Esophagus muscularis mucosa (tissue), 3 donors: ENCODE measurements around the gene JMJD7.

Source experiments
- POLR2A ChIP-seq: fragments of 450-650 bp; IDR thresholded peaks from one replicate; pipeline ENCODE4 v1.6.1; 2017; ENCODE audit warnings: antibody characterized with exemption, moderate library complexity, mild to moderate bottlenecking, low read depth
- TF ChIP-seq, protein P1 (sequence below), 3 experiments: fragments of 200-600 bp in 2 of 3; fragments of 450-650 bp in 1 of 3; sonication (generic) in 2 of 3; IDR thresholded peaks; one replicate each; pipeline ENCODE4 v1.5.1; 2017 to 2019; ENCODE audit warnings: antibody characterized with exemption in 3 of 3, mild to moderate bottlenecking in 2 of 3, moderate library complexity in 1 of 3

GRCh38 chr15:41821831-41822230 is 6.1 kb upstream of the JMJD7 start:
- no peak for TF ChIP-seq POLR2A
- TF ChIP-seq, protein P1, sequence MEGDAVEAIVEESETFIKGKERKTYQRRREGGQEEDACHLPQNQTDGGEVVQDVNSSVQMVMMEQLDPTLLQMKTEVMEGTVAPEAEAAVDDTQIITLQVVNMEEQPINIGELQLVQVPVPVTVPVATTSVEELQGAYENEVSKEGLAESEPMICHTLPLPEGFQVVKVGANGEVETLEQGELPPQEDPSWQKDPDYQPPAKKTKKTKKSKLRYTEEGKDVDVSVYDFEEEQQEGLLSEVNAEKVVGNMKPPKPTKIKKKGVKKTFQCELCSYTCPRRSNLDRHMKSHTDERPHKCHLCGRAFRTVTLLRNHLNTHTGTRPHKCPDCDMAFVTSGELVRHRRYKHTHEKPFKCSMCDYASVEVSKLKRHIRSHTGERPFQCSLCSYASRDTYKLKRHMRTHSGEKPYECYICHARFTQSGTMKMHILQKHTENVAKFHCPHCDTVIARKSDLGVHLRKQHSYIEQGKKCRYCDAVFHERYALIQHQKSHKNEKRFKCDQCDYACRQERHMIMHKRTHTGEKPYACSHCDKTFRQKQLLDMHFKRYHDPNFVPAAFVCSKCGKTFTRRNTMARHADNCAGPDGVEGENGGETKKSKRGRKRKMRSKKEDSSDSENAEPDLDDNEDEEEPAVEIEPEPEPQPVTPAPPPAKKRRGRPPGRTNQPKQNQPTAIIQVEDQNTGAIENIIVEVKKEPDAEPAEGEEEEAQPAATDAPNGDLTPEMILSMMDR (IDR thresholded peaks at IDR 0.05) = no peak
